CD4-positive, alpha-beta T cell treated with Interleukin-17A for 1 hour (primary cell): ENCODE data around the gene LGR4.

ENCODE experiments used
- DNase-seq: peaks from one replicate; pipeline ENCODE4 v3.0.0-alpha.2; 2020

The LGR4 gene

GRCh38 chr11:27485930-27486773 lies 13.6 kb upstream of the LGR4 start:
- DNase-seq: peak; percentile 70

- no peak for DNase-seq
These were observed 10.2 kb upstream of the LGR4 start for GRCh38 chr11:27482793-27483192.

GRCh38 chr11:27481992-27482391 lies 9.4 kb upstream of the LGR4 start:
- DNase-seq: no peak

GRCh38 chr11:27477831-27478230 lies 5.2 kb upstream of the LGR4 start:
- no peak for DNase-seq

- DNase-seq: no peak
These were observed 4.7 kb upstream of the LGR4 start for GRCh38 chr11:27477243-27477642.

- DNase-seq: no peak
These were observed 3.0 kb upstream of the LGR4 start for GRCh38 chr11:27475622-27476021.

GRCh38 chr11:27473017-27473406 lies 422 bp upstream of the LGR4 start:
- no peak for DNase-seq

GRCh38 chr11:27471589-27472397 lies 797 bp downstream of the LGR4 start:
- DNase-seq: no peak

- DNase-seq: no peak
These were observed 1.6 kb downstream of the LGR4 start for GRCh38 chr11:27470826-27471588.

GRCh38 chr11:27470166-27470565 lies 2.4 kb downstream of the LGR4 start:
- DNase-seq: no peak

- DNase-seq: no peak
These were observed 3.4 kb downstream of the LGR4 start for GRCh38 chr11:27468995-27469695.

- no peak for DNase-seq
These were observed 4.2 kb downstream of the LGR4 start for GRCh38 chr11:27468209-27468994.

- DNase-seq: no peak
These were observed 5.2 kb downstream of the LGR4 start for GRCh38 chr11:27467181-27467913.

GRCh38 chr11:27466363-27466762 lies 6.2 kb downstream of the LGR4 start:
- DNase-seq: no peak

GRCh38 chr11:27465629-27466028 lies 7.0 kb downstream of the LGR4 start:
- no peak for DNase-seq

- DNase-seq: no peak
These were observed 7.7 kb downstream of the LGR4 start for GRCh38 chr11:27464909-27465308.

GRCh38 chr11:27464289-27464696 lies 8.3 kb downstream of the LGR4 start:
- no peak for DNase-seq

- no peak for DNase-seq
These were observed 10.0 kb downstream of the LGR4 start for GRCh38 chr11:27462543-27462942.

- no peak for DNase-seq
These were observed 12.2 kb downstream of the LGR4 start for GRCh38 chr11:27460158-27460978.

- no peak for DNase-seq
These were observed 13.4 kb downstream of the LGR4 start for GRCh38 chr11:27459191-27459590.
